Suprapubic skin (tissue), 4 donors: Measurements from ENCODE around the gene HAPLN3. TPM values are rescaled to one million over a fixed set of nuclear protein-coding genes. Genes with fewer than 3 reads are reported as not detected.

ENCODE experiments used
- DNase-seq, 2 donors: peaks; one replicate each; pipeline ENCODE4 v3.0.0-alpha.2; 2019; ENCODE audit warnings: low spot score in 2 of 2
- H3K27ac ChIP-seq: fragments of 200-600 bp; sonication (generic); one replicate; pipeline ENCODE4 v1.5.1; 2019
- H3K27me3 ChIP-seq: fragments of 200-600 bp; sonication (generic); one replicate; pipeline ENCODE4 v1.5.1; 2019
- H3K36me3 ChIP-seq: fragments of 200-600 bp; sonication (generic); one replicate; pipeline ENCODE4 v1.5.1; 2019
- H3K4me1 ChIP-seq: fragments of 200-600 bp; sonication (generic); one replicate; pipeline ENCODE4 v1.5.1; 2019
- H3K4me3 ChIP-seq: fragments of 200-600 bp; sonication (generic); one replicate; pipeline ENCODE4 v1.5.1; 2019; ENCODE audit warnings: mild to moderate bottlenecking
- H3K9me3 ChIP-seq: fragments of 200-600 bp; sonication (generic); one replicate; pipeline ENCODE4 v1.5.1; 2019
- EP300 ChIP-seq: sonication (generic); formaldehyde crosslinking; IDR thresholded peaks from one replicate; pipeline ENCODE4 v1.6.1; 2017; ENCODE audit warnings: antibody characterized with exemption
- POLR2A ChIP-seq, 2 donors: fragments of 450-650 bp; IDR thresholded peaks; one replicate each; pipeline ENCODE4 v1.6.1; 2017; ENCODE audit warnings: antibody characterized with exemption in 2 of 2, mild to moderate bottlenecking in 2 of 2, moderate library complexity in 2 of 2
- POLR2AphosphoS5 ChIP-seq, 3 donors: sonication (generic); formaldehyde crosslinking; IDR thresholded peaks; one replicate each; pipeline ENCODE4 v1.6.1; 2017; ENCODE audit warnings: antibody characterized with exemption in 3 of 3
- WGBS: methylation state at CpG from one replicate; pipeline ENCODE4 v1.1.5; 2018; 5-methylcytosine and 5-hydroxymethylcytosine counted together
- total RNA-seq, 4 donors: library from RNA; depleted of rRNA; stranded (reverse); fragments of >200 nt; gene quantifications; one replicate each; pipeline ENCODE4 v1.1.0, GENCODE V29; 2016
- TF ChIP-seq, protein P1 (sequence below), 2 donors: fragments of 200-600 bp in 1 of 2; fragments of 450-650 bp in 1 of 2; sonication (generic) in 1 of 2; IDR thresholded peaks; one replicate each; pipeline ENCODE4 v1.5.1; 2016 to 2019; ENCODE audit warnings: antibody characterized with exemption in 2 of 2, mild to moderate bottlenecking in 1 of 2, moderate library complexity in 1 of 2

HAPLN3 gene
- total RNA-seq, 4 donors from 2014 or later = 4.8 to 14.6 (median 8.9) TPM

DNA sequence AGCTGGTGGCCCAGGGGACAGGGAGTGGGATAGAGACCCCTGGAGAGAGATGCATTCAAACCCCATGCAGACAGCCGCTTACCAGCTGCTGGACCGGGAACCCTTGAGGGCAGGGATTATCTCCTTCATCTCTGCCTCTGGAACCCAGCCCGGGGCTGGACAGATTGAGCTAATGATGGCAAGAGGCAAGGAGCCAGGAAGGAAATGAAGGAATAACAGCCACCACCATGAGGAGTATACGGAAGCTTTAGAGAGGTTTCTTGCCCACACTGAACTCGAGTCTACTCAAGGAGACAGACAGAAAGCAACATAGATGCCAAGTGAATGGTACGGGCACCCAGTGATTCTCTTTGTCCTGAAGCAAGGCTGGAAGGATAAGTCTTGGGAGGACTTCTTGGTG lies 23.2 kb downstream of the HAPLN3 start:
- no peaks in the 10 kb centered on the region for H3K4me1 ChIP-seq
- no peaks in the 10 kb centered on the region for H3K9me3 ChIP-seq
- no peak for TF ChIP-seq POLR2AphosphoS5 (IDR thresholded peaks at IDR 0.05)
- H3K27ac ChIP-seq = no peak overlapping the region
- no peak overlapping the region for H3K4me3 ChIP-seq
- DNase-seq = no peak
- WGBS = 72% methylated on average over 6 of the region's 6 CpGs
- no peaks in the 10 kb centered on the region for H3K36me3 ChIP-seq
- H3K27me3 ChIP-seq = peaks cover 7% of the 10 kb centered on the region

DNA sequence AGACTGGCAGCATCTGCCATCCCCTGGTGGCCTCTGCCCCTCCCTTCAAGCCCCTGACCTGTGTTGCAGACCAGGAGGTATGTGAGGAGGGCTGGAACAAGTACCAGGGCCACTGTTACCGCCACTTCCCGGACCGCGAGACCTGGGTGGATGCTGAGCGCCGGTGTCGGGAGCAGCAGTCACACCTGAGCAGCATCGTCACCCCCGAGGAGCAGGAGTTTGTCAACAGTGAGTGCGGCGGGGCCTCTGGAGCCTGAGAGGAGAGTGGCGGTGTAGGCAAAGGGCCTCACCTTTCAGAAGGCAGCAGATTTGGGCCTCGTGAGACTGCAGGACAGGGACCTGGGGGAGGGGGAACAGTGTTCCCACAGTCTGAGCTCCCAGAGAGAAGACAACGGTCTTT lies 24.0 kb downstream of the HAPLN3 start:
- DNase-seq = no peak
- Histone ChIP-seq H3K9me3 (no peaks in the 10 kb centered on the region), H3K27me3 (peaks cover 7% of the 10 kb centered on the region), H3K27ac (no peak overlapping the region), H3K4me1 (no peaks in the 10 kb centered on the region), H3K4me3 (no peak overlapping the region), H3K36me3 (no peaks in the 10 kb centered on the region)
- WGBS = 93% methylated on average over 12 of the region's 14 CpGs
- TF ChIP-seq POLR2AphosphoS5 (IDR thresholded peaks at IDR 0.05) (no peak), POLR2A (IDR thresholded peaks at IDR 0.05) (no peak), EP300 (no peak)
- TF ChIP-seq, protein P1, sequence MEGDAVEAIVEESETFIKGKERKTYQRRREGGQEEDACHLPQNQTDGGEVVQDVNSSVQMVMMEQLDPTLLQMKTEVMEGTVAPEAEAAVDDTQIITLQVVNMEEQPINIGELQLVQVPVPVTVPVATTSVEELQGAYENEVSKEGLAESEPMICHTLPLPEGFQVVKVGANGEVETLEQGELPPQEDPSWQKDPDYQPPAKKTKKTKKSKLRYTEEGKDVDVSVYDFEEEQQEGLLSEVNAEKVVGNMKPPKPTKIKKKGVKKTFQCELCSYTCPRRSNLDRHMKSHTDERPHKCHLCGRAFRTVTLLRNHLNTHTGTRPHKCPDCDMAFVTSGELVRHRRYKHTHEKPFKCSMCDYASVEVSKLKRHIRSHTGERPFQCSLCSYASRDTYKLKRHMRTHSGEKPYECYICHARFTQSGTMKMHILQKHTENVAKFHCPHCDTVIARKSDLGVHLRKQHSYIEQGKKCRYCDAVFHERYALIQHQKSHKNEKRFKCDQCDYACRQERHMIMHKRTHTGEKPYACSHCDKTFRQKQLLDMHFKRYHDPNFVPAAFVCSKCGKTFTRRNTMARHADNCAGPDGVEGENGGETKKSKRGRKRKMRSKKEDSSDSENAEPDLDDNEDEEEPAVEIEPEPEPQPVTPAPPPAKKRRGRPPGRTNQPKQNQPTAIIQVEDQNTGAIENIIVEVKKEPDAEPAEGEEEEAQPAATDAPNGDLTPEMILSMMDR (IDR thresholded peaks at IDR 0.05) = no peak

DNA sequence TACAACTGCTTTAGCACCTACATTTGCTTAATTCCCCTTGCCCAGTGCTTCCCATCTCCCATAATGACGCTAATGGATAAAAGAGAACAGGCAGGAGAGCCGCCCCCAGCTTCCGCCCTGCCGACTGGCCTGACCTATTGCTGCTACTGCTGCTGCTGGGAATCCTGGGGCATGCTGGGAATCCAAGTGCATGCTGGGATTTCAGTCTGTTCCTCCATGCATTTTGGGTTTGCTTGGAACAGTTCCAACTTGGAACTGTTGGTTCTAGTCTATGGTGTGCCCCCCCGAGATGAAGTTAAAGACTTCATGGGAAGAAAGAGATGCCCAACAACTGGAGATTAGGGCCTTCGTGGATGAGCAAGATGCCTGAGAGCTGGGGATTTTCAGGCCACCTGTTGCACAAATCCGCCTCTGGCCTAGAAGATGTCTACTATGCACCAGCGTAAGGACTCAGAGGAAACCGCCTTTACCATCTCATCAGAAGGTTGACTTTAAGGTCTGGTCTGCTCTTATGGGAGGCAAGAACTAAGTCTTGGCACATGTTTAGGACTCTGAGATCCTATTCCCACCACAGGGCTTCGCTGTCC lies 29.0 kb downstream of the HAPLN3 start:
- no peaks in the 10 kb centered on the region for H3K9me3 ChIP-seq
- no peak for DNase-seq
- peaks cover 2% of the 10 kb centered on the region for H3K27me3 ChIP-seq
- no peaks in the 10 kb centered on the region for H3K4me1 ChIP-seq
- WGBS = 94% methylated on average over 10 of the region's 10 CpGs
- H3K36me3 ChIP-seq = no peaks in the 10 kb centered on the region
- H3K4me3 ChIP-seq = no peak overlapping the region
- TF ChIP-seq, protein P1 (IDR thresholded peaks at IDR 0.05) = no peak
- TF ChIP-seq POLR2A (IDR thresholded peaks at IDR 0.05) (no peak), EP300 (no peak), POLR2AphosphoS5 (IDR thresholded peaks at IDR 0.05) (no peak)
- no peak overlapping the region for H3K27ac ChIP-seq

DNA sequence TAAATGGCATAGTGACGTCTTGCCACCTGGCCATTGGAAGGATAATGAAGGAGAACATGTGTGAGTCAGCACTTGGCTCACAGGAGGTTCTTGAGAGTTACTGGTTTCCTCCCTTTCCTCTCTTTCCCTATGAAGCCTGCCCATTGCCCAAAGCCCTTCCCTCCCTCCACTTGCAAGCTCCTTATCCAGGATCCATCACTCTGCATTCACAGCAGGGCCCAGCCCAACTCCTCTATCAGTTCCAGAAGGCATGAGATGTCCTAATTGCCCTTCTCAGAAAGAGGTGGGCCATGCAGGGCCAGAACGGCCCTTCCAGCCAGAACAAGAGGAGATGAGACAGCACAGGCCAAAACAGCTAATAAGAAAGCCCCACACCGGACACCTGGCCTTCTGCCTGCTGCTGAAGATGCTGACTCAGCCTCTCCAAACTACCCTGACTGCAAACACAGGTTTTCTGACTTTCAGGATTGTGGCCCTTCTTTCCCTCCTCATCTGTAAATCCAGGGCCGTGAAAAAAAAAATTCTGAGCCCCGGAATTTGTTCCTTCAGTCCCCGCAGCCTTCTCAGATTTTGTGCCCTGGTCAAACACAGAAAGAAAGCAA lies 29.7 kb downstream of the HAPLN3 start:
- TF ChIP-seq POLR2AphosphoS5 (IDR thresholded peaks at IDR 0.05) = no peak
- TF ChIP-seq, protein P1 (IDR thresholded peaks at IDR 0.05) = no peak
- no peak for TF ChIP-seq POLR2A (IDR thresholded peaks at IDR 0.05)
- no peak for TF ChIP-seq EP300
- Histone ChIP-seq H3K27ac (no peak overlapping the region), H3K4me3 (no peak overlapping the region), H3K27me3 (peaks cover 2% of the 10 kb centered on the region), H3K9me3 (no peaks in the 10 kb centered on the region), H3K4me1 (no peaks in the 10 kb centered on the region), H3K36me3 (no peaks in the 10 kb centered on the region)
- 62% methylated on average over 6 of the region's 6 CpGs for WGBS
- DNase-seq = no peak

DNA sequence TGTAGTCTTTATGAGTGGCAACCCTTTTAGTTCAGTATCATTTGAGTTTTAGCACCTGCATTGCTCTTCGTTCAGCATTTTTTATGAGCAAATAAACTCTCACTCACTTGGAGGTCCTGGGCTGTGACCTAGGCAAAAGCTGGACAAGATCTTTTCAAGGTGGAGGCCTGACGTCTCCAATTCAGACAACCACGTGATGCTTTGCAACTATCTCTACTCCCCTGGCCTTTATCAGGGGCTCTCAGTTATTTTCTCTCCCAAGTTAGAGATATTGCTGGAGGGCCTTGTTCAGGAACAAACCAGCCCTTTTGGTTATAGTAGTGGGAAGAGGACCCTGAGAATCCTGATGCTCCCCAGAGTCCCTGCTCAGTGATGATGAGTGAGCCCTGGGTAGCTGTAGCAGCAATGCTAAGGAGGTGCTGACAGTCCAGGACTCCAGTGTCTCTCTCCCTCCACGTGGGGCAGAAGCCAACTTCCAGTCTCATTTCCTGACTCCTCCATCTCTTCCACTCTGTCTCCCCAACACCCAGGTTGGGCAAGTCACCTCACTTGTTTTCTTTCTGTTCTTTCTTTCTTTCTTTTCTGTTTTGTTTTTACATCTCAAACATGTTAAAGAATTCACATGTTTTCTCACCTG lies 30.4 kb downstream of the HAPLN3 start:
- H3K27me3 ChIP-seq = peaks cover 2% of the 10 kb centered on the region
- WGBS = 70% methylated on average over 4 of the region's 4 CpGs
- no peaks in the 10 kb centered on the region for H3K9me3 ChIP-seq
- H3K4me3 ChIP-seq = no peak overlapping the region
- no peaks in the 10 kb centered on the region for H3K4me1 ChIP-seq
- H3K27ac ChIP-seq = no peak overlapping the region
- no peaks in the 10 kb centered on the region for H3K36me3 ChIP-seq
- DNase-seq = no peak
- TF ChIP-seq EP300 (no peak), POLR2A (IDR thresholded peaks at IDR 0.05) (no peak), POLR2AphosphoS5 (IDR thresholded peaks at IDR 0.05) (no peak)
- TF ChIP-seq, protein P1 (IDR thresholded peaks at IDR 0.05) = no peak
